ENCODE data around the gene THY1.
"Not testable (repeated sequence)": the region's sequence is repeated elsewhere in the genome, so short reads cannot be mapped to it uniquely, and the experiment has no call there.

THY1 gene

GRCh38 chr11:119382513-119382912, 40.5 kb downstream of the THY1 start:
- not testable (repeated sequence) for DNase-seq (ENCODE audit: low read depth in 2 of 2)

- no peak for DNase-seq (ENCODE audit: low read depth in 2 of 2)
Observed at GRCh38 chr11:119382101-119382500, 40.9 kb downstream of the THY1 start.

GRCh38 chr11:119381181-119381988, 41.6 kb downstream of the THY1 start, which contains the start of gene USP2:
TSS of gene USP2 (minus strand) at chr11:119381690. CDS start at chr11:119373480, 8,210 bp downstream.
- DNase-seq (ENCODE audit: low read depth in 2 of 2) = peak; percentile 92 to 96

DNA sequence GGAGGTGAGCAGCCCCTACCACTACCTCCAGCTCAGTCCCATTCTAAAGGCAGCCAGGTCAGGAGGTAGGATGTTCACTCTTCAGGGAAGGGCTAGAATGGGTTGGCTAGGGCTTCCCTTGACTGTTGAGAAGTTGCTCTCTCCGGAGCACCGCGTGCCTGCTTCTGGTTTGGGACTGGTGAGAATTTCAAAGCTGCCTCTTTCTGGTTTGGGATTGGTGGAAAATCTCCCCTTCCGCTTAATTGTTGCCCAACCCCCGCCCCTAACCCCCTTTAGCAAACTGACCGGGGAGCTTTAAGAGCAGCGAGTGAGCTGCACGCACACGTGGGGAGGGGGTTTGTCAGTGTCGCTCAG, 42.2 kb downstream of the THY1 start:
- DNase-seq (ENCODE audit: low read depth in 2 of 2) = no peak

DNA sequence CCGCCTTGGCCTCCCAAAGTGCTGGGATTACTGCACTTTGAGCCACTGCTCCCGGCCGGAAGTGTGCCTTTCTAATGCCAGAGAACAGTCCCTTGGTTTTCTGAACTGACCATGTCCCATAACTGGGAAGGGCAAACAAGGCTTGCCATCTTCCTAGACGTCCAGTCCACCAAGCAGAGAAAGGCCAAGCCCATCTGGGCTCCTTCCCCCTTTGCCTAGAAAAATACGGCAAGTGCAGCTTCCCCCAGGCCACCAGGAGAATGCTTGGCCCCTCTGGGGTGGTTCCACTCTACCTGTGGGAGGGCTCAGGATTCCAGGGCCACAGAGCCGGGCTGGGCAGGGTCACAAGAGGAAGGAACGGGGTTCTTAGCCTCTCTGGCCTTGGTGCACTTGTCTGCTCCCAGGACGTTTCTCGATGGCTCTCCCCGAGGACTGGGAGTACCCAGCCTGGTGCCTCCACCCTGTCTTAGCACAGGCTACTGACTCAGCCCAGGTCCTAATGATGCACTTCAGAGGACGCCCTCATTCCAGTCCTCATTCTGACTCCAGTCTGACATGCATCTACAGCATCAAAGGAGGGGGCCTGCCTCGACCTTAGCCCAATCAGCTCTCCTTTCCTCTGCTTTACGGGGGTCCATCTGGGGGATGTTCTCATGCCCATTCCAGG, 42.7 kb downstream of the THY1 start:
- no peak for DNase-seq (ENCODE audit: low read depth in 2 of 2)

GRCh38 chr11:119378851-119379465, 44.0 kb downstream of the THY1 start:
- DNase-seq (ENCODE audit: low read depth in 2 of 2) = no peak

GRCh38 chr11:119377961-119378667, 44.9 kb downstream of the THY1 start:
- DNase-seq (ENCODE audit: low read depth in 2 of 2) = no peak

DNA sequence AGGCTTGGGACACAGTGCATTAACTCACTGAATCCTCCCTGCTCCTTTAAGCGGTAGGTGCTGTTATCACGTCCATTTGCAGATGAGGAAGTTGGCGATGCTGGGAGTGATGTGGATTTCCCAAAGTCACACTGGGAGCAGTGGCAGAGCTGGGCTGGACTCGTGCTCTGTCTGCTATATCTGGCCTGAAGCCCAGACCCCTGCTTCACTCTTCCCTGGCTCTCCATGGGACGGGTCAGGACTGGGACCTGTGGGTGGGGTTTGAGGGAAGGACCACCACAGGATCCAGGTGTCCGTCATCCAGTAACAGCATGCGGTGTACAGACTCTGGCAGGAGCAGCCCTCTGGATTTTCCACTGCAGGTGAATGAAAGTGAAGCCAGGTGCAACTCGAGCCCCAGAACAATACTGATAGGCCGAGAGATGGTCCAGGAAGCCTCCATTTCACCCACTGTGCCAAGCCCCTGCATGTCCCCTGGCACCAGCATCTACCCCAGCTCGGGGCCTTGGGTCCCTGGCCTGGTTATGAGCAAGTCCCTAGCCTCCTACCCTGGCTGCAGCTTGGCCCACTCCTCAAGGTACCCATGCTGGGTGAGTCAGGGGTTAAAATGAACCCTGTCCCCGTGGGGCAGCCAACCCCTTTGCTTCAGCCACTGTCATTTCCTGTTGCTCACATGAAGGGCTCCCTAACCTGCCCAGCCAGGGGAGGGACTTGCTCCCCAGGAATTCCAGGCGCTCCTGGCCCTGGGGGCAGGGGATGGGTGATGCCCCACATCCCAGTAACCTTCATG, 45.7 kb downstream of the THY1 start:
- DNase-seq (ENCODE audit: low read depth in 2 of 2) = no peak

DNA sequence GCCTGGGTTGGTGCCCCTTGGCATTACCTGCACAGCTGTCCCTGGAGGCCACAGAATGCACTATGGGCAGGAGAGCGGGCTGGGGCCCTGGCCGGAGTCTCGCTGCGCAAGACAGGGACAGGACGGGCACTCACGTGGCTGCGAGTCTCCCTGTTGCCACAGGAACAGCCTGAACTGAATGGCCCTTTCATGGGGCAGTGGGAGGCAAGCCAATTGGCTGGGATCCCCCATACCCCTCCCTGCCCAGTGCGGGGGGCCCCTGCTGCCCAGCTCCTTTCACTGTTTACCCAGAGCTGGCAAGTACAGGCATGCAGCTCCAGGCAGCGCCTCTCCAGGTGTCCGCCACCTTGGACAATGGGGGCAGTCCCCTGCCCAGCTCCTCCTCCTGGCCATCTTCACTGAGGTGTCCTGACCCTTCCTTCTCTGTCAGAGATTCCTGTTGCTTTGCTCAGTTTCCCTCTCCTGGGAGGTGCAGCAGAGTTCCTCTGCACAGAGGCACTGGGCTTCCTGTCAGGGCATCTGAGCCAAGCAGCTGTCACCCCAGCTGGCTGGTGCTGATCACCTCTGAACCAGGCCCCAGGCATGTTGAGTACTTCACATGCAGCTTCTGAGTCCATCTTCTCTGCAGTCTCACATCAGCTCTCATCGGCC, 46.6 kb downstream of the THY1 start:
- DNase-seq (ENCODE audit: low read depth in 2 of 2) = no peak

DNA sequence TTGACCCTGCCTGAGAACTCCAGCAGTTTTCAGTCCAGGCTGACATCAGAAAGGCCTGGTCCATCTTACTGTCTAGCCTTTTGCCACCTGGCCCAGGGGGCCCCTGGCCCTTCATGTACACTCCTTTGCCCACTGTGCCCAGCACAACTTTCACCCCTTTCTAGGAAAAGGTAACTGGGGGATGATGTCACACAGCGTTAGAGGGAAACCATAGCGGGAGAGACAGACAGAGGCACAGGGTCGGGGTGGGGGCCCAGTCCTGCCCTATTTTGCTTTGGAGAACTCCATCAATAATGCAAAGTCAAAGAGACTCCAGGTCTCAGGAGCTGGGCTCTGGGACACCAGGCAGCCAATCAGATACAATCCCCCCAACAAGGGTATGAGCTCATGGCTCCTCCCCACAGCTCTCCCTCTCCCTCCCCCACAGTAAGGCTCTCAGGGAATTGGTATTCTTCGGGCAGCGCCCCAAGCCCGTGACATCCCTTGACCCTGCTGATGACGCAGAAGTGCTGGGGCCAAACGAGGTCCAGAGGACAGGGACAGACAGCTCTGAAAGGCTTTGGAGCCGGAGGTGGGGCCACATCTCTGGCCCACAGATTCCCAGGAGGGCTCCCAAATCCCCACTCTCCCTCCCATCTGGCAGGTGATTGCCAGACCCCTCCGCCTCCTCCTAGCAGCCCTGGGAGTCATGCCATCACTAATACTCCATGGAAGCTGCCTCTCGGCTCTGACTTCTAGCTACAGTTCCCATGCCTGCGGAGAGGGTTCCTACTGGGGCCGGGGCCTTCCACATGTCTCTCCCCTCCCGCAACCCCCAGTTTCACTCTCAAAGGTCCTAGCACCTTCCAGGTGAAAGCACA, 47.4 kb downstream of the THY1 start:
- DNase-seq (ENCODE audit: low read depth in 2 of 2) = no peak

DNA sequence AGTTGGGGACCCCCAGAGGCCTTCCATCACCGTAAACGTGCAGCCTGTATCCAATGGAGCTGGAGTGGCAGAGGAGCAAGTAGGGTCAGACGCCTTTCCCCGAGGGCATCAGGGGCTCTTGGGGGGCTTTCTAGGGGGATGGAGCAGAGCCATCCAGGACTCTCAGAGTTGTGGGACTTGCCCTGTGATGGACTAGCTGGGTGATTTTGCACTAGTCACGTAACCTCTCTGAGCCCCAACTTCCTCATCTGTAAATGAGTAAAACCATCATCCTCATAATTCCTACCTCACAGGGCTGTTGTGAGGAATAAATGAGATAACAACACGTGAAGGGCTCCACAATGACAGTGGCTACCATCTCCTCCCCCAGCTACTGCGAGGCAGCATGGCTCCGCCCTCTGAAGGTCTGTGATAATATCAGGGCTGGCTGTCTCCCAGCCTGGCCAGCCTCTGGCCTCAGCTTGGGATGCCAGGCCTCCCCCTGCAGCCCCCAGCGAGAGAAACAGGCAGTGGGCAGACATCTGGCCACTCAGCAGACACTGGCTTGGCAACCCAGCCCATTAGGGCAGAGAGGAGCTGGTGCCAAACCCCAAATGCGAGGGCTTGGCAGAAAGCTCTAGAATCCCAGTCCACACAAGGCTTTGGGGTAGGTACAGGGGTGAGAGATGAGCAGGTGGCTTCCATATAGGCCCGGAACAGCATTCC, 48.2 kb downstream of the THY1 start:
- DNase-seq (ENCODE audit: low read depth in 2 of 2) = no peak

GRCh38 chr11:119373921-119374631, 48.9 kb downstream of the THY1 start:
- DNase-seq (ENCODE audit: low read depth in 2 of 2) = peak in 1 of 2 donors; percentile 34

GRCh38 chr11:119373059-119373920, 49.7 kb downstream of the THY1 start:
- no peak for DNase-seq (ENCODE audit: low read depth in 2 of 2)

GRCh38 chr11:119372260-119373058, 50.5 kb downstream of the THY1 start:
- DNase-seq (ENCODE audit: low read depth in 2 of 2) = no peak

- no peak for DNase-seq (ENCODE audit: low read depth in 2 of 2)
Observed at GRCh38 chr11:119371778-119372182, 51.2 kb downstream of the THY1 start.

DNA sequence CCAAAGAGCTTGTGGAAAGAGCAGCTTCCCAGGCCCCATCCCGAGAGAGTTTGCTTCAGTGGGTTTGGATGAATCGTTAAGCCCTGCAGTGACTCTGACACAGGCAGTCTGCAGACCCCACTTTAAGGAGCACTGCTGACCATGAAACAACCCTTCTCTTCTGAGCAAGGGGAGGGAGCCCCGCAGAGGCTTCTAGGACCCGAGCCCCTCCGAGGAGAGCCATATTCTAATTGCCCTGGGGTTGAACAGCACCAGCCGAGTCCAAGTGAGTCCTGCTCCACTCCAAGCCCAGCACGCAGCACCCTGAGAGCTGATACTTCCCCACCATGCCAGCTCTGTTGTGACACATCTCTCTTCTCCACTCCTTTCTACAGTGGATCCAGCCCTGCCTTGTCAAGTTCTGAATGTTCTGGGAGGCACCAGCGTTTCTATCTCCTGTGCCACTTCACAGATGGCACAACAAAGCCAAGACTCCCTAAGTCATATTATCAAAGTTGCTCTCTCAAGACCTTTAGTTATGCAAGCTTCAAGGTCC, 51.8 kb downstream of the THY1 start:
- no peak for DNase-seq (ENCODE audit: low read depth in 2 of 2)

All from stimulated activated CD4-positive, alpha-beta T cell treated with anti-CD3 and anti-CD28 coated beads, Interleukin-15, amount 100 ng/mL, for 48 hours (primary cell).